ENCODE data around the gene N4BP2L2.

N4BP2L2 gene

DNA sequence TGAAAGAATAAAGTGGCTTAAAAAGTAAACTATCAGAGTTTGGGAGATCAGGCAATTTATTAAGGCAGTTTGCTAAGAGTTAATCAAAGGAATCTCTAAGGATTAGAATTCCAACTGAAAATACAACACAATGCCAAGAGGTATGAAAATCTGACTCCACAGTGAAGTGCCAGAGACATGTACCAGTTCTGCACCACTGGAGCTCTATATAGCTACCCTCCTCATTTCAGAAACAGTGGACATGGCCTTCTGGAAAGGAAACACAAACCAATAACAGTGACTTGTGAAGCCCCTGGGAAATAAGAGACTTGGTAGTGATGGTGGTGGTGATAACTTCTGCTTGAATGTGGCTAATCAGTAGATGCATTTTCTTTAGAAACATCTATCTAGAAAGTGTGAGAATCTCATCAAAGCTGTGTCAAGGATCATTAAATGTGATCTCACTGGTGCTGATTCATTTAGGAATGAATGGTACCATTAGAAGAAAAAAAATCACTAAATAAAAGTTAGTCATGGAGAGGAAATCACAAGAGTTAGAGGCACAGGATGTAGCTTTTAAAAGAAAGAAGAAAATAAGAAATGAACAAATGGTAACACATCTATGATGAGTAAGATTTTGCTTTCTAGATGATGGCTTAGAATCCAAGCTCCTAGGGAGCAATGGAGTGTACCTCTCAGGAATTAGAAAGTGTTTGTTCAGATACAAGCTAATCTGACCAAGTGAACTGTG is 90.5 kb downstream of the N4BP2L2 start:
- Histone ChIP-seq H3K36me3 (ENCODE audit: control insufficient read depth, insufficient read depth, low read length) (no peaks in the 10 kb centered on the region), H3K9me3 (ENCODE audit: control insufficient read depth, low read length) (no peaks in the 10 kb centered on the region), H3K4me1 (no peaks in the 10 kb centered on the region), H2AFZ (no peak overlapping the region), H3K9ac (no peak overlapping the region), H3K79me2 (no peaks in the 10 kb centered on the region), H3K4me2 (ENCODE audit: low read length) (no peak overlapping the region), H3K27me3 (ENCODE audit: control insufficient read depth, insufficient read depth, low read length) (no peaks in the 10 kb centered on the region), H3K4me3 (ENCODE audit: low read depth, low read length) (no peak overlapping the region), H3K27ac (no peak overlapping the region)
- TF ChIP-seq, protein P1, sequence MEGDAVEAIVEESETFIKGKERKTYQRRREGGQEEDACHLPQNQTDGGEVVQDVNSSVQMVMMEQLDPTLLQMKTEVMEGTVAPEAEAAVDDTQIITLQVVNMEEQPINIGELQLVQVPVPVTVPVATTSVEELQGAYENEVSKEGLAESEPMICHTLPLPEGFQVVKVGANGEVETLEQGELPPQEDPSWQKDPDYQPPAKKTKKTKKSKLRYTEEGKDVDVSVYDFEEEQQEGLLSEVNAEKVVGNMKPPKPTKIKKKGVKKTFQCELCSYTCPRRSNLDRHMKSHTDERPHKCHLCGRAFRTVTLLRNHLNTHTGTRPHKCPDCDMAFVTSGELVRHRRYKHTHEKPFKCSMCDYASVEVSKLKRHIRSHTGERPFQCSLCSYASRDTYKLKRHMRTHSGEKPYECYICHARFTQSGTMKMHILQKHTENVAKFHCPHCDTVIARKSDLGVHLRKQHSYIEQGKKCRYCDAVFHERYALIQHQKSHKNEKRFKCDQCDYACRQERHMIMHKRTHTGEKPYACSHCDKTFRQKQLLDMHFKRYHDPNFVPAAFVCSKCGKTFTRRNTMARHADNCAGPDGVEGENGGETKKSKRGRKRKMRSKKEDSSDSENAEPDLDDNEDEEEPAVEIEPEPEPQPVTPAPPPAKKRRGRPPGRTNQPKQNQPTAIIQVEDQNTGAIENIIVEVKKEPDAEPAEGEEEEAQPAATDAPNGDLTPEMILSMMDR (IDR thresholded peaks at IDR 0.05), result no peak

DNA sequence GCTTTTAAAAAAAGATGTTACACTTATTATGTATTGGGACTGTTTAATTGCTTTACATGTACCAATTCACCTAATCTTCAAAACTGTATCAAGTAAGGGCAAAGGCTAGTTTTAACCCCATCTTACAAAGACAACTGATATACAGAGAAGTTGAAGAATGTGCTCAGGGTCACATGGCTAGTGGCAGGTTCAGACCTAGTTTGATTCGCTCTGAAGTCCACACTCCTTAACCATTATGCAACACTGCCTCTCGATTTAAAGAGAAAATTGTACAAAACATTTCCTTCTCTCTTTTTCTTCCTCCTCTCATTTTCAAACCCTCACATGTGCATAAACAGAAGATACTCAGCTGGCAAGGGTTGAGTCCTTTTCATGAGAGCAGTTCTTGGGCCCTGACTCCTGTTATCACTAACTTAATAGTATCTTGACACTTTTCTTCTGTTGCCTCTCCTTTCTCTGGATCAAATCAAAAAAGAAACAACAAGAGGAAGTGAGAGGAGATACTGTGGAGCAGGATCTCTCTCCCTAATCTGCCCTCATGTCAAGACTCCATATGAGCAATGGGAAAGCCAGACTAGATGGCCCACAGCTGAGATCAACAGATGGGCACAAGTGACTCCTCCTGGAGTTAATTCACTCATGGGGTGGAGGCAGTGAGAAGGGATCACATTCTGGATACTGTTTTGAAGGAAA is 91.7 kb downstream of the N4BP2L2 start:
- no peak overlapping the region for H3K27ac ChIP-seq
- H3K4me2 ChIP-seq (ENCODE audit: low read length), result no peak overlapping the region
- no peaks in the 10 kb centered on the region for H3K79me2 ChIP-seq

GRCh38 chr13:32446220-32446619 is 92.4 kb downstream of the N4BP2L2 start:
- Histone ChIP-seq H3K27ac (no peak overlapping the region), H3K9ac (no peak overlapping the region), H3K36me3 (ENCODE audit: control insufficient read depth, insufficient read depth, low read length) (no peaks in the 10 kb centered on the region), H3K4me1 (no peaks in the 10 kb centered on the region), H3K9me3 (ENCODE audit: control insufficient read depth, low read length) (no peaks in the 10 kb centered on the region), H3K4me2 (ENCODE audit: low read length) (no peak overlapping the region), H3K4me3 (ENCODE audit: low read depth, low read length) (no peak overlapping the region), H2AFZ (no peak overlapping the region), H3K27me3 (ENCODE audit: control insufficient read depth, insufficient read depth, low read length) (no peaks in the 10 kb centered on the region), H3K79me2 (no peaks in the 10 kb centered on the region)
- TF ChIP-seq, protein P1 (IDR thresholded peaks at IDR 0.05), result no peak

More for the DNA sequence above, 91.7 kb downstream of the N4BP2L2 start:
- no peaks in the 10 kb centered on the region for H3K36me3 ChIP-seq (ENCODE audit: control insufficient read depth, insufficient read depth, low read length)
- H3K9ac ChIP-seq, result no peak overlapping the region
- no peaks in the 10 kb centered on the region for H3K9me3 ChIP-seq (ENCODE audit: control insufficient read depth, low read length)
- H3K4me3 ChIP-seq (ENCODE audit: low read depth, low read length), result no peak overlapping the region
- TF ChIP-seq, protein P1 (IDR thresholded peaks at IDR 0.05), result no peak
- H2AFZ ChIP-seq, result no peak overlapping the region
- H3K27me3 ChIP-seq (ENCODE audit: control insufficient read depth, insufficient read depth, low read length), result no peaks in the 10 kb centered on the region
- H3K4me1 ChIP-seq, result no peaks in the 10 kb centered on the region

DNA sequence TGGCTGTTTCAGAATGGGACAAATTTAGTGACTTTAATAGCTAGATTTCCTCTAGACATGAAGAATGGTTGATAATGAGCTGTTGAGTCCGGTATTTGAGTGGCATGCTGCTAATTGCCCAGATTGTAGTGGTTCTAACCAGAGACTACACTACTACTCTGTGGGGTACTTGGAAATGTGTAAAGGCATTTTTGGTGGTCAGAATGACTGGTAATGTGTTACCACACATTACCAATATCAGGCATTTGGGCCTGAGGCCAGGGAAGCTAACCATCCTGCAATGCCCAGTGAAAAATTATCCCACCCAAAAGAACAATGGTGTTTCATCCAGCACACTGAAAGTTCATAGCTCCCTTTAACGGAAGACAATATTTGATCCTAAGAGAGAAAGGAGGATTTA is 93.1 kb downstream of the N4BP2L2 start:
- TF ChIP-seq, protein P1 (IDR thresholded peaks at IDR 0.05), result no peak
- Histone ChIP-seq H3K4me3 (ENCODE audit: low read depth, low read length) (no peak overlapping the region), H3K9ac (no peak overlapping the region), H3K36me3 (ENCODE audit: control insufficient read depth, insufficient read depth, low read length) (no peaks in the 10 kb centered on the region), H3K27me3 (ENCODE audit: control insufficient read depth, insufficient read depth, low read length) (no peaks in the 10 kb centered on the region), H3K27ac (no peak overlapping the region), H3K4me1 (no peaks in the 10 kb centered on the region), H2AFZ (no peak overlapping the region), H3K9me3 (ENCODE audit: control insufficient read depth, low read length) (no peaks in the 10 kb centered on the region), H3K4me2 (ENCODE audit: low read length) (no peak overlapping the region), H3K79me2 (no peaks in the 10 kb centered on the region)
